ENCODE measurements around the gene TLE5.

DNA sequence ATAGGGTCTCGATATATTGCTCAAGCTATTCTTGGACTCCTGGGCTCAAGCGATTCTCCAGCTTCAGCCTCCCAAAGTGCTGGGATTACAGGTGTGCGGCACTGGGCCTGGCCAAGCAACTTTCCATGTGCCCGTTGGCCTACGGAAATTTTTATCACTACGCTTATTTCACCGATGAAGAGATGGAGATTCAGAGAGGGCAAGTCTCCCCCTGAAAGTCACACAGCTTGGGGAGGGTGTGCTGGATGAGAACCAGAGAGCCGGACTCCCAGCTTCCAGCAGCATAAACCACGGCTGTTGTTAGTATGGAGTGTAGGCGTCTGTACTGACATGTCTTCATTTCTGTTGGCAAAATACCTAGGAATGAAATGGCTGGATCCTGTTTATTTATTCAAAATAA is 20.0 kb upstream of the TLE5 start:
- no peak for TF ChIP-seq CTCF (IDR thresholded peaks at IDR 0.05 in 2 of 3, conservative IDR thresholded peaks at IDR 0.05 in 1 of 3; ENCODE audit: control insufficient read depth in 2 of 3, extremely low read depth in 1 of 3, insufficient read depth in 1 of 3, low read depth in 3 of 3, low read length in 3 of 3)
- TF ChIP-seq RB1 (IDR thresholded peaks at IDR 0.05; ENCODE audit: borderline replicate concordance), result no peak
- TF ChIP-seq ZBED1 (IDR thresholded peaks at IDR 0.05; ENCODE audit: borderline replicate concordance), result no peak
- TF ChIP-seq TBL1XR1 (IDR thresholded peaks at IDR 0.05; ENCODE audit: low read depth, low read length), result no peak
- no peak for TF ChIP-seq NFIC (IDR thresholded peaks at IDR 0.05; ENCODE audit: low read depth, low read length)
- no peak for TF ChIP-seq SREBF2 (IDR thresholded peaks at IDR 0.05; ENCODE audit: low read length)
- TF ChIP-seq EZH2 (IDR thresholded peaks at IDR 0.05; ENCODE audit: borderline replicate concordance, control insufficient read depth, low read depth, low read length), result no peak
- no peak for TF ChIP-seq SIN3A (IDR thresholded peaks at IDR 0.05; ENCODE audit: low read depth, low read length)
- TF ChIP-seq BMI1 (IDR thresholded peaks at IDR 0.05; ENCODE audit: borderline replicate concordance), result no peak
- TF ChIP-seq POLR2AphosphoS5 (IDR thresholded peaks at IDR 0.05; ENCODE audit: low read length), result no peak

All from GM12878 (cell line).